ENCODE measurements around the gene ARIH2.

DNA sequence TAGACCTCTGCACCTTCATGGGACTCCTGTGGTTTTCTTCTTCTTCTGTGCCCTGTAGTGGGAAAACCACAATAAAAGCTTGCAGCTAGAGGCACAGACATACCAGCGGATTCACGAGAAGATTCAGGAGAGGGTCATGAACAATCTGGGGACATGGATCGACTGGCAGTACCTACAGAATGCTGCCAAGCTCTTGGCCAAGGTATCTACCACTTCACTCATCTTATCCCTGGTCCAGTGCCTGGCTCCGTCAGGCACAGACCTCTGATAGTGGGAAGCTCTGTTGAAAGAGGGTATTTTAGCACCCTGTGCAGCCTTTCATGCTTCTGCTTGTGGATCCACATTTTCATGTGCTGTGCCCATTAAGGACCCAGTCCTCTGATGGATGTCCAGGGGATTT, 61.7 kb downstream of the ARIH2 start:
- TF ChIP-seq, protein P1, sequence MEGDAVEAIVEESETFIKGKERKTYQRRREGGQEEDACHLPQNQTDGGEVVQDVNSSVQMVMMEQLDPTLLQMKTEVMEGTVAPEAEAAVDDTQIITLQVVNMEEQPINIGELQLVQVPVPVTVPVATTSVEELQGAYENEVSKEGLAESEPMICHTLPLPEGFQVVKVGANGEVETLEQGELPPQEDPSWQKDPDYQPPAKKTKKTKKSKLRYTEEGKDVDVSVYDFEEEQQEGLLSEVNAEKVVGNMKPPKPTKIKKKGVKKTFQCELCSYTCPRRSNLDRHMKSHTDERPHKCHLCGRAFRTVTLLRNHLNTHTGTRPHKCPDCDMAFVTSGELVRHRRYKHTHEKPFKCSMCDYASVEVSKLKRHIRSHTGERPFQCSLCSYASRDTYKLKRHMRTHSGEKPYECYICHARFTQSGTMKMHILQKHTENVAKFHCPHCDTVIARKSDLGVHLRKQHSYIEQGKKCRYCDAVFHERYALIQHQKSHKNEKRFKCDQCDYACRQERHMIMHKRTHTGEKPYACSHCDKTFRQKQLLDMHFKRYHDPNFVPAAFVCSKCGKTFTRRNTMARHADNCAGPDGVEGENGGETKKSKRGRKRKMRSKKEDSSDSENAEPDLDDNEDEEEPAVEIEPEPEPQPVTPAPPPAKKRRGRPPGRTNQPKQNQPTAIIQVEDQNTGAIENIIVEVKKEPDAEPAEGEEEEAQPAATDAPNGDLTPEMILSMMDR (conservative IDR thresholded peaks at IDR 0.05; ENCODE audit: low read depth, low read length), result no peak
- no peak for TF ChIP-seq EZH2 (IDR thresholded peaks at IDR 0.05; ENCODE audit: borderline replicate concordance, low read depth, low read length, poor library complexity, severe bottlenecking)
